ENCODE data around the gene LDLRAD3. TPM values are rescaled to one million over a fixed set of nuclear protein-coding genes. Genes with fewer than 3 reads are reported as not detected.

The LDLRAD3 gene
- polyA plus RNA-seq, 3 donors, result 7.3 to 14.1 (median 10.4) TPM

DNA sequence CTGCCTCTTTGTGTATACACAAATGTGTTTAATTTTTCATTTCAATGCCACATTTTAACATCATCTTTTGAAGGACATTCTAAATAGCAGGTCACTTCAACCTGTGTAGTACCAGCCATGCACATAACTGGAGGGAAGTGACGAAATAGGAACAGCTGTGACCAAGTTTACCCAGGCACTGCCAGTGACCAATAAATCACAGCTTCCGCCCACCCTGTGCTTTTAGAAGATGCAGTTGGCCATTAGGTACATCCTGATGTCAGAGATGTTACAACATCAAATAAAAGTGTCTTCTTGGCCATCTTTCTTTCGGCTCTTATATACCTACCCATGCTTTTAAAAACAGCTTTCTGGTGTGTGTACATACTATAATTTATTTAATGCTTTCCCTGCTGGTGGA is 7.8 kb downstream of the LDLRAD3 start:
- H3K79me2 ChIP-seq (ENCODE audit: insufficient read depth, low read length), result peaks cover 9% of the 10 kb centered on the region
- Mint-ChIP-seq H3K4me1 (peaks cover 18% of the 10 kb centered on the region), H3K27ac (no peak overlapping the region), H3K9me3 (no peaks in the 10 kb centered on the region), H3K4me3 (no peak overlapping the region), H3K27me3 (ENCODE audit: low read depth in 3 of 3) (peaks cover 0 to 3% (median 1%) of the 10 kb centered on the region in 3 donors), H3K36me3 (peaks cover 4% of the 10 kb centered on the region in 2 donors)
- no peaks in the 10 kb centered on the region for H3K27me3 ChIP-seq (ENCODE audit: control insufficient read depth in 2 of 2, insufficient read depth in 2 of 2, low read length in 2 of 2)
- H3K9me3 ChIP-seq (replicated peaks in 1 of 2; ENCODE audit: control insufficient read depth in 1 of 2, insufficient read depth in 1 of 2, low read length in 2 of 2), result no peaks in the 10 kb centered on the region
- no peaks in the 10 kb centered on the region for H3K36me3 ChIP-seq (replicated peaks in 1 of 2; ENCODE audit: control insufficient read depth in 1 of 2, insufficient read depth in 2 of 2, low read length in 2 of 2)
- TF ChIP-seq, protein P1, sequence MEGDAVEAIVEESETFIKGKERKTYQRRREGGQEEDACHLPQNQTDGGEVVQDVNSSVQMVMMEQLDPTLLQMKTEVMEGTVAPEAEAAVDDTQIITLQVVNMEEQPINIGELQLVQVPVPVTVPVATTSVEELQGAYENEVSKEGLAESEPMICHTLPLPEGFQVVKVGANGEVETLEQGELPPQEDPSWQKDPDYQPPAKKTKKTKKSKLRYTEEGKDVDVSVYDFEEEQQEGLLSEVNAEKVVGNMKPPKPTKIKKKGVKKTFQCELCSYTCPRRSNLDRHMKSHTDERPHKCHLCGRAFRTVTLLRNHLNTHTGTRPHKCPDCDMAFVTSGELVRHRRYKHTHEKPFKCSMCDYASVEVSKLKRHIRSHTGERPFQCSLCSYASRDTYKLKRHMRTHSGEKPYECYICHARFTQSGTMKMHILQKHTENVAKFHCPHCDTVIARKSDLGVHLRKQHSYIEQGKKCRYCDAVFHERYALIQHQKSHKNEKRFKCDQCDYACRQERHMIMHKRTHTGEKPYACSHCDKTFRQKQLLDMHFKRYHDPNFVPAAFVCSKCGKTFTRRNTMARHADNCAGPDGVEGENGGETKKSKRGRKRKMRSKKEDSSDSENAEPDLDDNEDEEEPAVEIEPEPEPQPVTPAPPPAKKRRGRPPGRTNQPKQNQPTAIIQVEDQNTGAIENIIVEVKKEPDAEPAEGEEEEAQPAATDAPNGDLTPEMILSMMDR (IDR thresholded peaks at IDR 0.05), result no peak
- DNase-seq, result peak in 2 of 3 donors; percentile 19 to 22
- no peak overlapping the region for H3K9ac ChIP-seq (ENCODE audit: insufficient read depth, low read length, poor library complexity, severe bottlenecking)
- peaks cover 39% of the 10 kb centered on the region for H4K20me1 ChIP-seq (ENCODE audit: insufficient read depth, low read length)
- H3K4me2 ChIP-seq (replicated peaks; ENCODE audit: extremely low read depth, low read length, poor library complexity, severe bottlenecking), result no peak overlapping the region
- no peak overlapping the region for H3K27ac ChIP-seq (ENCODE audit: low read depth in 1 of 2, low read length in 2 of 2)
- WGBS (ENCODE audit: insufficient coverage), result 33% methylated on average over 1 of the region's 3 CpGs
- H2AFZ ChIP-seq (ENCODE audit: insufficient read depth, low read depth, low read length, poor library complexity, severe bottlenecking), result no peak overlapping the region
- no peak overlapping the region for H3K4me3 ChIP-seq (replicated peaks in 1 of 3; ENCODE audit: low read depth in 2 of 3, low read length in 3 of 3)
- intact Hi-C loops (cut with micrococcal nuclease), result no loop called here
- peaks cover 4 to 7% of the 10 kb centered on the region in 2 donors for H3K4me1 ChIP-seq (ENCODE audit: control insufficient read depth in 1 of 2, insufficient read depth in 2 of 2, low read length in 2 of 2)

DNA sequence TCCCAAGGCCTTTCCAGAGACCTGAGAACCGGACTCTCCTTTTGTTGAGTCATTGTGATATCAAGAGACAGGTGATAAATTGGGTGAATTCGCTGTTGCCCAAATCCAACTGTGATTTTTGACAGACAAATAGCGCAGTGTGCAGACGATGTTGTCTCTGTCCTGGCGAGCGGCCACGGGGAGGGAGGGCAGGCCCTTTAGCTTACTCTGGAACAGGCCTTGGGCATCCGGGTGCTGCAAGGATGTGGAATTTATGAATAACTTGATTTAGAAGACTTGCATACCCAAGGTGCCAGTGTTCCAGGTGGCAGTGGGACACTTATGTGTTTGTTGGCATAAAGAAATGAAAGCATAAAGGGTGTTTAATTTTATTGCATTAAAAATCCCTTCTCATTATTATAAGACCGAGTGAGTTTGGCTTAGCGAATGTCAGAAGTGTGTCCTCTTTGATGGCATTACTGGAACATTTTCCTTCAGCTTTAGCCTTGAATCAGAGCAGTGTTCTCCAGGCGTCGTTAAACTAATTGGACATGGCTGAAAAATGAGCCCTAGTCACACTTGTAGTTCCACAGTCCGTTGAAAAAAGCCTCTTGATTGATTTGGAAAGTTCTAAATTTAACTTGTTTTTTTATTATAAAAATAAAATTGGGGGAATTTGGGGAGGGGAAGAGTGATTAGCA is 9.4 kb downstream of the LDLRAD3 start:
- Histone ChIP-seq H3K79me2 (ENCODE audit: insufficient read depth, low read length) (peaks cover 5% of the 10 kb centered on the region), H3K4me1 (ENCODE audit: control insufficient read depth in 1 of 2, insufficient read depth in 2 of 2, low read length in 2 of 2) (peaks cover 4 to 7% of the 10 kb centered on the region in 2 donors), H3K9me3 (replicated peaks in 1 of 2; ENCODE audit: control insufficient read depth in 1 of 2, insufficient read depth in 1 of 2, low read length in 2 of 2) (no peaks in the 10 kb centered on the region), H3K4me2 (replicated peaks; ENCODE audit: extremely low read depth, low read length, poor library complexity, severe bottlenecking) (no peak overlapping the region), H4K20me1 (ENCODE audit: insufficient read depth, low read length) (peaks cover 33% of the 10 kb centered on the region), H2AFZ (ENCODE audit: insufficient read depth, low read depth, low read length, poor library complexity, severe bottlenecking) (no peak overlapping the region), H3K27me3 (ENCODE audit: control insufficient read depth in 2 of 2, insufficient read depth in 2 of 2, low read length in 2 of 2) (no peaks in the 10 kb centered on the region), H3K27ac (ENCODE audit: low read depth in 1 of 2, low read length in 2 of 2) (no peak overlapping the region), H3K9ac (ENCODE audit: insufficient read depth, low read length, poor library complexity, severe bottlenecking) (no peak overlapping the region), H3K4me3 (replicated peaks in 1 of 3; ENCODE audit: low read depth in 2 of 3, low read length in 3 of 3) (no peak overlapping the region), H3K36me3 (replicated peaks in 1 of 2; ENCODE audit: control insufficient read depth in 1 of 2, insufficient read depth in 2 of 2, low read length in 2 of 2) (no peaks in the 10 kb centered on the region)
- Mint-ChIP-seq H3K27ac (no peak overlapping the region), H3K9me3 (no peaks in the 10 kb centered on the region), H3K4me1 (peaks cover 16% of the 10 kb centered on the region), H3K4me3 (no peak overlapping the region), H3K27me3 (ENCODE audit: low read depth in 3 of 3) (peaks cover 0 to 1% (median 0%) of the 10 kb centered on the region in 3 donors), H3K36me3 (peaks cover 0 to 2% of the 10 kb centered on the region in 2 donors)
- 97% methylated on average over 10 of the region's 13 CpGs for WGBS (ENCODE audit: insufficient coverage)
- TF ChIP-seq, protein P1 (IDR thresholded peaks at IDR 0.05), result no peak
- DNase-seq, result no peak
- intact Hi-C loops (cut with micrococcal nuclease), result no loop called here
